GM12875 (cell line): ENCODE data around the gene NAALADL2.

Experiments
- H3K4me3 ChIP-seq: one replicate; pipeline ENCODE4 v1.5.1; 2011; ENCODE audit warnings: low read depth, low read length, control low read depth
- CTCF ChIP-seq: IDR thresholded peaks from 2 replicates; pipeline ENCODE4 v1.5.1; 2011; ENCODE audit warnings: low read depth, mild to moderate bottlenecking, control low read depth, inconsistent platforms, low read length, moderate library complexity, borderline replicate concordance; ENCODE audit not compliant: insufficient read depth

NAALADL2 gene

GRCh38 chr3:175391601-175392000 lies 532.5 kb downstream of the NAALADL2 start:
- no peak for TF ChIP-seq CTCF
- H3K4me3 ChIP-seq: no peak overlapping the region

GRCh38 chr3:175392653-175393052 lies 533.5 kb downstream of the NAALADL2 start:
- no peak overlapping the region for H3K4me3 ChIP-seq
- no peak for TF ChIP-seq CTCF

GRCh38 chr3:175397372-175397771 lies 538.2 kb downstream of the NAALADL2 start:
- H3K4me3 ChIP-seq: no peak overlapping the region
- no peak for TF ChIP-seq CTCF

- no peak for TF ChIP-seq CTCF
- H3K4me3 ChIP-seq: no peak overlapping the region
Observed at GRCh38 chr3:175398676-175399075, 539.5 kb downstream of the NAALADL2 start.

GRCh38 chr3:175399156-175399840 lies 540.2 kb downstream of the NAALADL2 start:
- TF ChIP-seq CTCF: no peak
- no peak overlapping the region for H3K4me3 ChIP-seq

GRCh38 chr3:175404027-175404426 lies 544.9 kb downstream of the NAALADL2 start:
- no peak overlapping the region for H3K4me3 ChIP-seq
- no peak for TF ChIP-seq CTCF

- no peak overlapping the region for H3K4me3 ChIP-seq
- no peak for TF ChIP-seq CTCF
Observed at GRCh38 chr3:175404621-175405020, 545.5 kb downstream of the NAALADL2 start.
